ENCODE results near the gene AKAP9.
"Not testable (repeated sequence)": the region's sequence is repeated elsewhere in the genome, so short reads cannot be mapped to it uniquely, and the experiment has no call there.

The AKAP9 gene

DNA sequence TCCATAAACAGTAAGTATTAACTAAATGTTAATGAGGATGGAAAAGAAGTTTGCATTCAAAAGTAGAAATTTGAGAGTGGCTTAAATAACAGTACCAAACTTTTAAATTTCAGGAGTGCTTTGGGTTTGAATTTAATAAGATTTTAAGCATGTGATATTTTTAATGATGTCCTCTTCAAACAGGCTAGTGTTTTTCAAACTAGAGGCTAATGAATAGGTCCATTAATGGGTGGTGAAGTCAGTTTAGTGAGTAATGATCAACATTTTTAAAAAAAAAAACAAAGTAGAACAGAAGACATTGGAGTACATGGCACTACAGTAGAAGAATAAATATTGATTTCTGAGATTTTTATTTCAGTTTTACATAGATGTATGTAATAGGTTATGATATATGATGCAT, 72.9 kb downstream of the AKAP9 start:
- no peak for DNase-seq (ENCODE audit: low read depth)

- DNase-seq (ENCODE audit: low read depth) = no peak
These were observed 80.0 kb downstream of the AKAP9 start for GRCh38 chr7:92020636-92021035.

DNA sequence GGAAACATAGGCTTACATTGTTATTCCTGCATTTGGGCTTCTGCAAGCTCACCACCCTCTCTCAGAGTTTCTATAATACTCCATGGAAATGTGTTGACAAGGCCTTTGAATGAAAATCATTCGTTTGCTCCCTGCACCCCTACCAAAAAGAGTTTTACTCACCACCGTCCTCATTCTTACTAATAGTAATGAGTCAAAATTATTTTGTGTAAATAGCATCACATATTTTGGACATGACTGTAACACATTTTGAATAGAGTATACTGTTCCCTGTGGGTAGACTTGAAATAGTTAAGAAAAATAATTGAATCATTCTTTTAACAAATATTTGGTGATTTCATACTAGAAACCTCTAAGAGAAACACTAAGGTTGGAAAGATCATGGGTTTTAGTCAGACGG, 84.6 kb downstream of the AKAP9 start:
- no peak for DNase-seq (ENCODE audit: low read depth)

GRCh38 chr7:92026635-92027034, 86.0 kb downstream of the AKAP9 start:
- DNase-seq (ENCODE audit: low read depth) = not testable (repeated sequence)

DNA sequence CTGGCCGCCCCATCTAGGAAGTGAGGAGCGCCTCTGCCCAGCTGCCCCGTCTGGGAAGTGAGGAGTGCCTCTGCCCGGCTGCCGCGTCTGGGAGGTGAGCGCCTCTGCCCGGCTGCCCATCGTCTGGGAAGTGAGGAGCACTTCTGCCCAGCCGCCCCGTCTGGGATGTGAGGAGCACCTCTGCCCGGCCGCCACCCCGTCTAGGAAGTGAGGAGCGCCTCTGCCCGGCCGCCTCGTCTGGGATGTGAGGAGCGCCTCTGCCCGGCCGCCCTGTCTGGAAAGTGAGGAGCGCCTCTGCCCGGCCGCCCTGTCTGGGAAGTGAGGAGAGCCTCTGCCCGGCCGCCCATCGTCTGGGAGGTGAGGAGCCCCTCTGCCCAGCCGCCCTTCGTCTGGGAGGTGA, 86.5 kb downstream of the AKAP9 start:
- not testable (repeated sequence) for DNase-seq (ENCODE audit: low read depth)

DNA sequence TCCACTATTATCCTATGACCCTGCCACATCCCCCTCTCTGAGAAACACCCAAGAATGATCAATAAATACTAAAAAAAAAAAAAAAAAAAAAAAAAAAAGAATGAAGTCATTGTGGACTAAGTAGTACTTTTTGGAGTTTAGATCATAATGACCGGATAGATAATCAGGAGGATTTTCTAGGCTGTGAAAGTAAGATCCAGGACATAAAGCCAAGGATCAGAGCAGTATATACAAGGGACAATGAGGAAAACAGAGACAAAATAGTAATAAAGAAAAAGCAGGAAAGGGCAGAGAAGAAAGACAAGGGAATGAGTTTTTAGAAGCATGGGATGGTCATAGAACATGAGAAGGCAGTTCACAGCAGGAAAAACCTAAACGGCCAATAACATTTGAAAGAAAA, 87.6 kb downstream of the AKAP9 start:
- no peak for DNase-seq (ENCODE audit: low read depth)

GRCh38 chr7:92028686-92029085, 88.0 kb downstream of the AKAP9 start:
- no peak for DNase-seq (ENCODE audit: low read depth)

GRCh38 chr7:92034116-92034515, 93.5 kb downstream of the AKAP9 start:
- no peak for DNase-seq (ENCODE audit: low read depth)

DNA sequence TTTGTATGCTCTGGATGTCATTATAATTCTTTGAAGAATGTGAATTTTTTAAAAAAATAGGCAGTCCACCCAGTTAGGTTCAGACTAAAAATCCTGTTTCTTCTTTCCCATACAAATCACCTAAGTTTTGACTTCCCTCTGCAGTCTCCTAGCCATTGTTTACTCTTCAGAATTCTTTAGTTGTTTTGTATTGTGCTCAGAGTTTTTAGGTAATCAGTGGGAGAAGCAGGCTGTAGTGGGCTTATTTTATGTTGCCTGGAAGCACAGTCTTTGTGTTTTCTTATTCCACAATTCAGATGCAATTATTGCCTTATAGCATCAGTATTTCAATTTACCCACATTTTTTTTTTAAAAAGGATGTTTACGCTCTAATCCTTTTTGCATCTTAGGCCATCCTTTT, 94.9 kb downstream of the AKAP9 start:
- no peak for DNase-seq (ENCODE audit: low read depth)

DNA sequence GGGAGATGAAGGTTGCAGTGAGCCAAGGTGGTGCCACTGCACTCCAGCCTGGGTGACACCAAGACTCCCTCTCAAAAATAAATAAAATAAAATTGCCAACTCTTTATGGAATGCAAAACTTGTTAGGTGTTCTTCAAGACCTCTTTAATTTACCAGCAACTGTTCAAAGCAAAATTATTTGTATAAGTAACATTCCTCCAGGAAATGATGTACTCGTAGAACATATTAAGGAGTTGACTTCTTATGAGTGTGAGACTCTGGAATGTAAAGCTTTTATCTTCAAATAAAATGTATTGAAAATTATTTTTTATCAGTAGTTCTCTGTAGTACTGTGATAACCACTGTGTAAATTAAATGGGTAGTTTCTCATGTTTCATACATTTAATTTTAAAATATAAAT, 99.2 kb downstream of the AKAP9 start:
- DNase-seq (ENCODE audit: low read depth) = no peak

DNA sequence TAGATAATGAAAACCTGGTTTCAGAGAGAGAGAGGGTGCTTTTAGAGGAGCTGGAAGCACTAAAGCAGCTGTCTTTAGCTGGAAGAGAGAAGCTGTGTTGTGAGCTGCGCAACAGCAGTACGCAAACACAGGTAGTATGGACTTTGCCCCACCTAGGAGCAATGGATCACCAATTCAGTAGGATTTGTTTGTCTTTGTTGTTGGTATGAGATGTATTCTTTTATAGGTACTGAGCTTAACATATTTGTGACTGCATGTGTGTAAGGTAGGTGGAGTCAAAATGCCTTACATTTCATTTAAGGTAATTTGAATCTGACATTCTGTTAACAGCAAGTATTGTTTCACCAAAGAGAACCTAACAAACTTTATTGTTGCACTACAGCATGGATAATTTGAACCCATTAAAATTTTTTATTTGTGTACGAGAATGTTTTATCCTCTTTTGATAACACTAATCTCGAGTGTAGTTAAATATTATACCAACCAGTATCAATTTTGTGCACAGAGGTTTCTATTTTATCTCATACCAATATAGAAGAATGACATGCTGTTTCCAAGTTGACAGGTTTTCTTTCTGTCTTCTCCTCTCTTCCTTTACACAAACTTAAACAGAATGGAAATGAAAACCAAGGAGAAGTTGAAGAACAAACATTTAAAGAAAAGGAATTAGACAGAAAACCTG, 101.5 kb downstream of the AKAP9 start:
- DNase-seq (ENCODE audit: low read depth) = no peak

- DNase-seq (ENCODE audit: low read depth) = no peak
These were observed 102.4 kb downstream of the AKAP9 start for GRCh38 chr7:92043098-92043497.

GRCh38 chr7:92043637-92044036, 103.0 kb downstream of the AKAP9 start:
- no peak for DNase-seq (ENCODE audit: low read depth)

DNA sequence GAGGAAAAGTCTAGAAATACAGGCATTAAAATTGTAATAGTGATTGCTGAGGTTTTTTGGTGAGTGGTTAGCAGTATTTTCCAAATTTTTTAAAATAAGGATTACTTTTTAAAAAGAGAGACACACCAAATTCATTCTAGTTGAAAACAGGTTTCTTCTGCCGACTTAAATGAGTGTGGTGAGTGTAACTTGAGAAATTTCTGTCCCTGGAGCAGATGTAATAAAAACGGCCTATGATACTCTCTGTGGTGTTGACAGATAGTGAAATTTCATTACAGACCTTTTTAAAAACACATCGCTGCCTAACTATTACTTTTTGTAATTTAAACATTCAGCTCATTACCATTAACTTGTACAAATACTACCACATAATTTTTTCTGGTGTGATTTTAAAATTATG, 103.5 kb downstream of the AKAP9 start:
- DNase-seq (ENCODE audit: low read depth) = no peak

GRCh38 chr7:92044940-92045339, 104.3 kb downstream of the AKAP9 start:
- no peak for DNase-seq (ENCODE audit: low read depth)

GRCh38 chr7:92051655-92052054, 111.0 kb downstream of the AKAP9 start:
- DNase-seq (ENCODE audit: low read depth) = no peak

- no peak for DNase-seq (ENCODE audit: low read depth)
These were observed 111.5 kb downstream of the AKAP9 start for GRCh38 chr7:92052159-92052558.

DNA sequence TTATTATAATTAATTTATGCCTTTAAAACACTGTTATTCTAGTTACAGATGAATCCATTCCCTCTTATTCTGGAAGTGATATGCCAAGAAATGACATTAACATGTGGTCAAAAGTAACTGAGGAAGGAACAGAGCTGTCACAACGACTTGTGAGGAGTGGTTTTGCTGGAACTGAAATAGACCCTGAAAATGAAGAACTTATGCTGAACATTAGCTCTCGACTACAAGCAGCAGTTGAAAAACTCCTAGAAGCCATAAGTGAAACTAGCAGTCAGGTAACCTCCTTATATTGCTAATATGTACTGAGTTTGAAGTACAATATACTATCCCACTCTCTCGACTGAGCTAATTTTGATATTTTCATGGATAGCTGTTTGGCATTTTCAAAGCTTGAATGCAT, 112.0 kb downstream of the AKAP9 start:
- no peak for DNase-seq (ENCODE audit: low read depth)

- DNase-seq (ENCODE audit: low read depth) = no peak
These were observed 112.7 kb downstream of the AKAP9 start for GRCh38 chr7:92053312-92053711.

DNA sequence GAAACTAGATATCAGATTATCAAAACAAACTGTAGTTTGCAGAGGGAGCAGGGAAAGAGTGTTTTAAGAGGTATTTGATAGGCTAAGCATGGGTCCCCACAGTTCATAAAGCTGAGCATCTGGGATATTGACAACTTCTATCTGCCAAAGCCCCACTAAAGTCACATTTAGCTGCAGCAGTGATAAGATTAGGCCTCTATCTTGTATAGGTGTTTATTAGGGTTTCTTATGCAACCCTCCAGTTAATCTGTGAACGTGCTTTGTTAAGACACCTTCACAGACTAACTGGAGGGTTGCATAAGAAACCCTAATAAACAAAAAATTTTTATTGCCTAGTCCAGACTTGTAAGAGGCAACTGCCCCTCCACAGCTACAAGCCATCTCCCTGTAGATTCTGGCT, 115.6 kb downstream of the AKAP9 start:
- DNase-seq (ENCODE audit: low read depth) = no peak

DNA sequence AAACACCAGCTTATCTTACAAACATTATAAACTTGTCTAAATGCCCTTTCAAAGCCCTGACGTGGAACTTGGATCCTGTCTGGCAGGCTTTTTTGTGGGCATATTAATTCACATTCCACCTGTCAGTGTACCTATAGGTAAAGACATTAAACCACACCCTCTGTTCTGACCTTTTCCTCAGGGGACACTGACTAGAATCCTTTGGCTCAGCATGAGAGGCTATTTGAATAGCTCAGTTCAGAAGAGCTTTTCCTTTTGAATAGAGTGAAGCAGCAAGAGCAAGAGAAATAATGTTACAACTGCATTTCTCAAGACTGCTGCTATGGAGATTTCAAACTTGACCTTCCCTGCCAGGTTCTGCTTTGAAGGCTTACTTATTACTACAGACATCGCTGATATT, 116.7 kb downstream of the AKAP9 start:
- no peak for DNase-seq (ENCODE audit: low read depth)

DNA sequence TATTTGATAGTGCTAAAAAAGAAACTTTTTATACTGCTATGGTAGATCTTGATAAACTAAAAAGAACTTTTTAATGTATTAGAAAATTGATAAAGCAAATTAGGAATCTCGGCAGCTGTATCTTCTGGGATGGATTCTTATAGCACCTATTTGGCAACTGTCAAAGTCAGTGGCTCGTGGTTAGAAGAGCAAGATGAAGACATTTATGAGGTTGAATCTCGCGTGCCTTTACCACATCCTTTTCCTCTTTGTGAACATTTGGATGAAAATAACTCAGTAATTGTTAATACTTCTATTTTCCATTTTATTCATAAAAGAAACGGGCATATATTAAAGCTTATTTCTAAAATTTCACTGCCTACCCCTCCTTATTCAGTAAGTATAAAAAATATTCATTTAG, 117.4 kb downstream of the AKAP9 start:
- no peak for DNase-seq (ENCODE audit: low read depth)

DNA sequence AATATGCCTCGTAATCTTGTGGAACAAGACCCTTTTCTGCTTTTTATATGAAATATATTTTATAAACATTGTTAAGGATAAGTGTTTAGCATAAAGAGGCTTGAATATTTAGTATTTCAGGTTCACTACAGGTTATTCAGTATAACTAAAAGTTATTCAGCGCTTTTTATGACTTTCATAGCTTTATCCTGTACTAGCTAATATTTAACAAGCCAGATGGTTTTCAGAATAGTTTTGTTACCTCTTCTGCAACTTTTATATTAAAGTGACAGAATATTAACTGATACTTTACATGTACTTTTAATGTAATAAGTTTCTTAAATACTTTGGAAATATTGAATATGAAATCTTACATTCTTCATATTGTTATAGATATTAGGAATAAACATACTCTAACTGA, 118.2 kb downstream of the AKAP9 start:
- no peak for DNase-seq (ENCODE audit: low read depth)

DNA sequence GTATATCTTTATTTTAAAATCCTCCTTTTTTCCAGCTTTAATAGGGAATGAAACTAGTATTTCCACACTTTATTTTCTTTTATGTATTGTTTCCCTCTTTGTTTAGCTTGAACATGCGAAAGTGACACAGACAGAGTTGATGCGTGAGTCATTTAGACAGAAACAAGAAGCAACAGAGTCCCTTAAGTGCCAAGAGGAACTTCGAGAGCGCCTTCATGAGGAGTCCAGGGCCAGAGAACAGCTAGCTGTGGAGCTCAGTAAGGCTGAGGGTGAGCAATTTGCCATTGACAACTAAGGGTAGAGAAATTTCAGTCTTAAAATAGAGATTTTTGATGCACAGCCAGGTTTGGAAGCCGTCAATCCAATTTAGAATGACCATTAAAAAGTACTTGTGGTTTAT, 120.5 kb downstream of the AKAP9 start:
- DNase-seq (ENCODE audit: low read depth) = no peak

Data from stimulated activated CD8-positive, alpha-beta memory T cell treated with anti-CD3 and anti-CD28 coated beads, Interleukin-12 subunit alpha, Interleukin-12 subunit beta, amount 100 ng/mL, for 4 hours (primary cell).